Chondrocyte (in vitro differentiated cells): ENCODE data around the gene PLK3. TPM values are rescaled to one million over a fixed set of nuclear protein-coding genes. Genes with fewer than 3 reads are reported as not detected.
A peak's percentile ranks its signal among the peaks of the same experiment; 100 is the strongest.
"Not testable (repeated sequence)": the region's sequence is repeated elsewhere in the genome, so short reads cannot be mapped to it uniquely, and the experiment has no call there.

Experiments used
- DNase-seq: peaks from one replicate; pipeline ENCODE4 v3.0.0; 2021; ENCODE audit warnings: mixed read lengths, low spot score
- H3K27ac Mint-ChIP-seq: one replicate; pipeline ENCODE4 v1.8.0; 2021; ENCODE audit warnings: mild to moderate bottlenecking, moderate library complexity, mixed read lengths; ENCODE audit not compliant: unreplicated experiment
- H3K27me3 Mint-ChIP-seq: 2 replicates; pipeline ENCODE4 v1.8.0; 2021; ENCODE audit warnings: low read depth, mixed read lengths
- H3K36me3 Mint-ChIP-seq: 2 replicates; pipeline ENCODE4 v1.8.0; 2021; ENCODE audit warnings: low read depth, mixed read lengths
- H3K4me1 Mint-ChIP-seq: 2 replicates; pipeline ENCODE4 v1.8.0; 2021; ENCODE audit warnings: low read depth, mild to moderate bottlenecking, mixed read lengths
- H3K4me3 Mint-ChIP-seq: one replicate; pipeline ENCODE4 v1.8.0; 2021; ENCODE audit warnings: mild to moderate bottlenecking, moderate library complexity, mixed read lengths; ENCODE audit not compliant: unreplicated experiment
- H3K9me3 Mint-ChIP-seq: 2 replicates; pipeline ENCODE4 v1.8.0; 2021; ENCODE audit warnings: low read depth, mixed read lengths
- total RNA-seq: library from RNA; stranded (reverse); gene quantifications from 3 replicates; pipeline ENCODE4 v1.2.1, GENCODE V29; 2021
- TF ChIP-seq, protein P1 (sequence below): fragments of 200-600 bp; sonication (generic); IDR thresholded peaks from 2 replicates; pipeline ENCODE4 v1.5.0; 2021; ENCODE audit warnings: antibody characterized with exemption, mild to moderate bottlenecking, moderate library complexity

PLK3 gene
- total RNA-seq, 1 donor from 2014 or later, result 24.2 TPM

- Mint-ChIP-seq H3K36me3 (no peaks in the 10 kb centered on the region), H3K27me3 (no peaks in the 10 kb centered on the region), H3K9me3 (no peaks in the 10 kb centered on the region), H3K27ac (no peak overlapping the region), H3K4me3 (no peak overlapping the region), H3K4me1 (peaks cover 9% of the 10 kb centered on the region)
- TF ChIP-seq, protein P1, sequence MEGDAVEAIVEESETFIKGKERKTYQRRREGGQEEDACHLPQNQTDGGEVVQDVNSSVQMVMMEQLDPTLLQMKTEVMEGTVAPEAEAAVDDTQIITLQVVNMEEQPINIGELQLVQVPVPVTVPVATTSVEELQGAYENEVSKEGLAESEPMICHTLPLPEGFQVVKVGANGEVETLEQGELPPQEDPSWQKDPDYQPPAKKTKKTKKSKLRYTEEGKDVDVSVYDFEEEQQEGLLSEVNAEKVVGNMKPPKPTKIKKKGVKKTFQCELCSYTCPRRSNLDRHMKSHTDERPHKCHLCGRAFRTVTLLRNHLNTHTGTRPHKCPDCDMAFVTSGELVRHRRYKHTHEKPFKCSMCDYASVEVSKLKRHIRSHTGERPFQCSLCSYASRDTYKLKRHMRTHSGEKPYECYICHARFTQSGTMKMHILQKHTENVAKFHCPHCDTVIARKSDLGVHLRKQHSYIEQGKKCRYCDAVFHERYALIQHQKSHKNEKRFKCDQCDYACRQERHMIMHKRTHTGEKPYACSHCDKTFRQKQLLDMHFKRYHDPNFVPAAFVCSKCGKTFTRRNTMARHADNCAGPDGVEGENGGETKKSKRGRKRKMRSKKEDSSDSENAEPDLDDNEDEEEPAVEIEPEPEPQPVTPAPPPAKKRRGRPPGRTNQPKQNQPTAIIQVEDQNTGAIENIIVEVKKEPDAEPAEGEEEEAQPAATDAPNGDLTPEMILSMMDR, result no peak
- DNase-seq, result peak; percentile 71
These were observed 9.0 kb upstream of the PLK3 start for GRCh38 chr1:44790968-44791801.

DNA sequence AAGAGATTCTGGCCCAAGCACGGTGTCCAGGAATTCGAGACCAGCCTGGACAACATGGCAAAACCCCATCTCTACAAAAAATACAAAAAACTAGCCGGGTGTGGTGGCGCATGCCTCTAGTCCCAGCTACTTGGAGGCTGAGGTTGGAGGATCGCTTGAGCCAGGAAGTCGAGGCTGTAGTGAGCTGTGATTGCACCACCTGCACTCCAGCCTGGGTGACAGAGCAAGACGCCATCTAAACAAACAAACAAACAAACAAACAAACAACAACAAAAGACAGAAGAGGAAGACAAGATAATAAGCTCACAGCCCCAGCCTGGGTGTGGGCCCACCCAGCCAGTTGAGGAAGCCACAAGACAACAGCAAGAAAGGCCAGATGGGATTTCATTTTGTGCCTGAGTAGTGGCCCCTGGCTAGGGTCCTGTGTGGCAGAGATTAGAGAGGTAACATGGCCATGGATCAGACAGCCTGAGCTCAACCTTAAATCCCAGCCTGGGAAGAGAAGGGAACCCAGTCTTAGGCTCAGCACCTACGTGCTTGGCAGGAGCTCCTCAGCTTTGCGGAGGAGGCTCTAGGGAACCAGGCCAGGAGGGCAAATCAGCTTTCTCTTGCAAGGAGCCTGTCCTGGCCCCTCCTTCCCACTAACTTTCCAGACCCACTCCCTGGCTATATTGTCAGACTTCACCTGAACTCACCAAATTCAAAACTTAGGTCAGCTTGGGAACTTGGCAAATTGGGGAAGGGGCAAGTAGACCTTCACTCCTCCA is 7.3 kb upstream of the PLK3 start:
- peak; percentile 34 for DNase-seq
- TF ChIP-seq, protein P1, result no peak
- no peaks in the 10 kb centered on the region for H3K36me3 Mint-ChIP-seq
- no peak overlapping the region for H3K4me3 Mint-ChIP-seq
- H3K4me1 Mint-ChIP-seq, result peaks cover 6% of the 10 kb centered on the region
- H3K9me3 Mint-ChIP-seq, result no peaks in the 10 kb centered on the region
- H3K27ac Mint-ChIP-seq, result no peak overlapping the region
- H3K27me3 Mint-ChIP-seq, result no peaks in the 10 kb centered on the region

- not testable (repeated sequence) for H3K27me3 Mint-ChIP-seq, H3K9me3 Mint-ChIP-seq, H3K27ac Mint-ChIP-seq, H3K4me3 Mint-ChIP-seq
- peak; percentile 30 for DNase-seq
- Mint-ChIP-seq H3K36me3 (peaks cover 11% of the 10 kb centered on the region), H3K4me1 (peaks cover 31% of the 10 kb centered on the region)
These were observed 2.3 kb upstream of the PLK3 start for GRCh38 chr1:44797886-44798285.

DNA sequence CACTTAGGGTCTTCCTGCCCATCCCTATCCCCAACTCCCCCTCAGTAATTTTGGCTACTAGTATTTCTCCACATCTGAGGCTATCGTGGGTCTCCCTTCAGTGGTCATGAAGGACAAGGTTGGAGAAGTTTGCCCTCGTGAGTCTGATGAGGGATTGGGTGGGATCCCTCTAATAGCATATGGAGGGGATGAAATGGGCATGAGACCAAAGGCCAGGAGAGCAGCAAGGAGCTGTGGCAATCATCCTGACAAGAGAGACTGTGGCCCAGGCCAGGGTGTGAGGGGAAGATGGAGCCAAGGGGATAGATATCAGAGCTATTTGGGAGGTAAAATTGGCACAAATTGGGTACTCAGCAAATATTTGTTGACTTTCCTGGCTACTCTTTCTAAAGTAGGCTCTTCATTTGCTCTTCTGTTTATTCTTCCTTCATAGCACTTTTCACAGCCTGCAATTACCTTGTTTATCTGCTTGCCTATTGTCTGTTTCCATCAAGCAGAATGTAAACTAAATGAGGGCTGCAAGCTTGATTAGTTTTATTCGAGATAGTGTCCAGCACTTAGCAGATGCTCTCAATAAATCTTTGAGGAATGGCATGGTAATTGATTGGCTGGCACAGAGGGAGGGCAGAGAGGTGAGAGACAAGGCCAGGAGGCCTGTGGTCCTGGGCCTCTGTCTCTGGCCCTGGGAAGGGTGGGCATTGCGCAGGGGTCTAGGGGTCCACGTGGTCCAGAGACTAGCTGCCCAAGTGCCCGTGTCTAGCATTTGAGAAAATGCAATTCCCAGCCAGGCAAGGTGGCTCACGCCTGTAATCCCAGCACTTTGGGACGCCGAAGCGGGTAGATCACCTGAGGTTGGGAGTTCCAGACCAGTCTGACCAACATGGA is 1.5 kb upstream of the PLK3 start:
- peak; percentile 63 for DNase-seq
- Mint-ChIP-seq H3K36me3 (peaks cover 16% of the 10 kb centered on the region), H3K4me3 (no peak overlapping the region), H3K4me1 (peaks cover 32% of the 10 kb centered on the region), H3K9me3 (no peaks in the 10 kb centered on the region), H3K27me3 (no peaks in the 10 kb centered on the region), H3K27ac (peak overlapping the region; percentile 100)
- TF ChIP-seq, protein P1, result no peak

DNA sequence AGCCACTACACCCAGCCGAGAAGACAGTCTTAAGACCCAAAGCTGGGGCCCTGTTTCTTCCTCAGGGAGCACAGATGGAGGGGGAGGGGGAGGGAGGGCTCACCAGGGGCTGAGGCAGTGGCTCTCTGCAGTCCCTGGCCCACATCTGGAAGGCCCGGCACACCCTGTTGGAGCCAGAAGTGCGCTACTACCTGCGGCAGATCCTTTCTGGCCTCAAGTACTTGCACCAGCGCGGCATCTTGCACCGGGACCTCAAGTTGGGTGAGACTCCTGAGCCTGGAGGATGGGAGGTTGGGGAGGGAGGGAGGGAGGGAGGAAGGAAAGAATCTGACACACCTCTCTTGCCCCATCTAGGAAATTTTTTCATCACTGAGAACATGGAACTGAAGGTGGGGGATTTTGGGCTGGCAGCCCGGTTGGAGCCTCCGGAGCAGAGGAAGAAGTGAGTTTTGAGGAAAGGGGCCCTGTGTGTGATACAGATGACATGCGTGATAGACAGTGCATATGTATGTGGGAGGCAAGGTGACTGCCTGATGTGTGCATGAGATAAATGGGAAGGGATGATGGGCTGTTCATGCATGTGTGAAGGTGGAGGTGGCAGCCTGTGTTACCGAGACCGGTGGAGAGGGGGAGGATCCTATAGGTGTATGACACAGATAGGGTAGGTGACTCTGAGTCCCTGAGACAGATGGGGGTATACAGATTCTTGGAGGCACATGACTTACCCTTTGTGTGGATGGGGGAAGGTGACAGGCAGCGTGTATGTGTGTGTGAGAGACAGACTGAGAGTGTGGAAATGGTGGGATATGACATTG is 1.5 kb downstream of the PLK3 start:
- Mint-ChIP-seq H3K4me3 (peak overlapping the region; percentile 95), H3K9me3 (no peaks in the 10 kb centered on the region), H3K36me3 (peaks cover 21% of the 10 kb centered on the region), H3K27me3 (no peaks in the 10 kb centered on the region), H3K4me1 (peaks cover 42% of the 10 kb centered on the region), H3K27ac (peak overlapping the region; percentile 93)
- peak; percentile 77 for DNase-seq
- TF ChIP-seq, protein P1, result no peak
